Spleen (tissue), 11 donors: Measurements from ENCODE around the gene VN1R4. TPM values are rescaled to one million over a fixed set of nuclear protein-coding genes. Genes with fewer than 3 reads are reported as not detected.
"Not testable (repeated sequence)": the region's sequence is repeated elsewhere in the genome, so short reads cannot be mapped to it uniquely, and the experiment has no call there.

Experiments used
- DNase-seq: peaks from one replicate; pipeline ENCODE4 v3.0.0-alpha.2; 2020
- H3K27ac ChIP-seq, 8 donors: fragments of 200-600 bp; sonication (generic) in 7 of 8; 1 replicate in 4 of 8; 2 replicates in 4 of 8; pipeline versions ENCODE4 v1.5.0 to v1.8.0; 2016 to 2021; ENCODE audit warnings: inconsistent platforms in 4 of 8, mild to moderate bottlenecking in 4 of 8, moderate library complexity in 1 of 8
- H3K27me3 ChIP-seq, 7 donors: fragments of 200-600 bp; sonication (generic) in 6 of 7; replicated peaks in 1 of 7; 1 replicate in 4 of 7; 2 replicates in 3 of 7; pipeline versions ENCODE4 v1.5.0 to v1.8.0; 2016 to 2021; ENCODE audit warnings: inconsistent platforms in 3 of 7, mild to moderate bottlenecking in 1 of 7
- H3K36me3 ChIP-seq, 6 donors: fragments of 200-600 bp; sonication (generic) in 5 of 6; 1 replicate in 4 of 6; 2 replicates in 2 of 6; pipeline versions ENCODE4 v1.5.0 to v1.8.0; 2016 to 2021; ENCODE audit warnings: inconsistent platforms in 2 of 6
- H3K4me1 ChIP-seq, 6 donors: fragments of 200-600 bp; sonication (generic) in 5 of 6; 1 replicate in 3 of 6; 2 replicates in 3 of 6; pipeline versions ENCODE4 v1.5.0 to v1.8.0; 2016 to 2021; ENCODE audit warnings: inconsistent platforms in 3 of 6
- H3K4me3 ChIP-seq, 8 donors: fragments of 200-600 bp; sonication (generic) in 7 of 8; 1 replicate in 4 of 8; 2 replicates in 4 of 8; pipeline versions ENCODE4 v1.5.0 to v1.8.0; 2016 to 2021; ENCODE audit warnings: inconsistent platforms in 4 of 8, mild to moderate bottlenecking in 4 of 8, moderate library complexity in 2 of 8
- H3K9me3 ChIP-seq, 8 donors: fragments of 200-600 bp; sonication (generic) in 7 of 8; 1 replicate in 4 of 8; 2 replicates in 4 of 8; pipeline versions ENCODE4 v1.5.0 to v1.8.0; 2016 to 2021; ENCODE audit warnings: inconsistent platforms in 4 of 8
- CTCF ChIP-seq, 11 experiments: fragments of 200-600 bp in 7 of 11; fragments of 450-650 bp in 4 of 11; sonication (generic) in 4 of 11; IDR thresholded peaks in 8 of 11; conservative IDR thresholded peaks in 3 of 11; 1 replicate in 7 of 11; 2 replicates in 4 of 11; pipeline versions ENCODE4 v1.4.0 to v1.8.0; 2016 to 2021; ENCODE audit warnings: antibody characterized with exemption in 11 of 11, inconsistent platforms in 4 of 11, mild to moderate bottlenecking in 1 of 11
- POLR2A ChIP-seq, 3 donors: fragments of 450-650 bp; IDR thresholded peaks; one replicate each; pipeline ENCODE4 v1.5.1; 2017; ENCODE audit warnings: antibody characterized with exemption in 3 of 3, mild to moderate bottlenecking in 1 of 3
- POLR2AphosphoS5 ChIP-seq, 3 donors: sonication (generic); formaldehyde crosslinking; IDR thresholded peaks; one replicate each; pipeline ENCODE4 v1.5.1; 2017; ENCODE audit warnings: antibody characterized with exemption in 3 of 3
- WGBS, 5 donors: extraction: QIAGEN DNeasy Blood & Tissue Kit in 3 of 5; methylation state at CpG; one replicate each; pipeline versions ENCODE4 v1.1.5 to v1.1.7; 2013 to 2018; 5-methylcytosine and 5-hydroxymethylcytosine counted together
- intact Hi-C: fragments of 100-400 bp; cut with DNase I; formaldehyde crosslinking; loops from one replicate; pipeline ENCODE4 v1.15.0; 2023; ENCODE audit warnings: low total_unique reads
- polyA plus RNA-seq, 3 donors: library from polyadenylated mRNA; stranded (reverse); fragments of 200-250 nt; gene quantifications; one replicate each; pipeline ENCODE4 v1.2.1, GENCODE V29; 2013
- total RNA-seq, 7 donors: library from RNA; depleted of rRNA in 3 of 7; stranded (reverse); fragments of >200 nt in 3 of 7; fragmentation: NEBNext Ultra II Directional in 4 of 7; extraction: Animal tissue kit (Norgen Biotek cat#: 25700) in 4 of 7; gene quantifications; one replicate each; pipeline versions ENCODE4 v1.1.0 to v1.2.1, GENCODE V29; 2016 to 2021
- donor health status: healthy with polysubstance abuse.
- donor health status: DM: no; HTN: no; CAD: no; lungs with moderate emphysema.
- donor health status: DM: no; HTN: no; CAD: no.
- donor health status: Bipolar disorder and iron deficiency.
- donor health status: healthy.
- donor health status: DM: no; HTN: no; CAD: no.
- donor health status: DM: yes; HTN: yes; CAD: no.

The VN1R4 gene
- total and polyA plus RNA-seq, 10 donors: not detected

- Histone ChIP-seq H3K36me3 (no peaks in the 10 kb centered on the region), H3K27ac (no peak overlapping the region), H3K4me3 (no peak overlapping the region), H3K27me3 (peaks cover 0 to 9% (median 0%) of the 10 kb centered on the region in 7 donors), H3K9me3 (peaks cover 0 to 67% (median 12%) of the 10 kb centered on the region in 8 donors), H3K4me1 (no peaks in the 10 kb centered on the region)
- intact Hi-C loops: no loop called here
- no peak for TF ChIP-seq POLR2A (IDR thresholded peaks at IDR 0.05)
- no peak for TF ChIP-seq CTCF (IDR thresholded peaks at IDR 0.05 in 8 of 11, conservative IDR thresholded peaks at IDR 0.05 in 3 of 11)
- no peak for TF ChIP-seq POLR2AphosphoS5 (IDR thresholded peaks at IDR 0.05)
- 92 to 96% (median 96%) methylated on average over 2 of the region's 2 CpGs for WGBS, 5 donors
- DNase-seq: no peak
Observed at GRCh38 chr19:53275480-53275879, 8.0 kb upstream of the VN1R4 start.

- TF ChIP-seq POLR2AphosphoS5 (IDR thresholded peaks at IDR 0.05): no peak
- no peak for TF ChIP-seq CTCF (IDR thresholded peaks at IDR 0.05 in 8 of 11, conservative IDR thresholded peaks at IDR 0.05 in 3 of 11)
- TF ChIP-seq POLR2A (IDR thresholded peaks at IDR 0.05): no peak
- WGBS, 5 donors: 85 to 87% (median 86%) methylated on average over 9 of the region's 9 CpGs
- no peak for DNase-seq
- Histone ChIP-seq H3K4me1 (no peaks in the 10 kb centered on the region), H3K9me3 (peaks cover 0 to 63% (median 8%) of the 10 kb centered on the region in 8 donors), H3K27ac (no peak overlapping the region), H3K4me3 (no peak overlapping the region), H3K36me3 (no peaks in the 10 kb centered on the region), H3K27me3 (peaks cover 0 to 9% (median 0%) of the 10 kb centered on the region in 7 donors)
- intact Hi-C loops: no loop called here
Observed at GRCh38 chr19:53272044-53272443, 4.5 kb upstream of the VN1R4 start.

- H3K4me1 ChIP-seq, H3K36me3 ChIP-seq, intact Hi-C loops, H3K27ac ChIP-seq, H3K4me3 ChIP-seq, DNase-seq: not testable (repeated sequence)
- H3K27me3 ChIP-seq: peaks cover 0 to 21% (median 0%) of the 10 kb centered on the region in 7 donors
- H3K9me3 ChIP-seq: peaks cover 0 to 59% (median 20%) of the 10 kb centered on the region in 8 donors
- WGBS, 5 donors: 92 to 98% (median 93%) methylated on average over 15 to 27 of the region's 27 CpGs
Observed at GRCh38 chr19:53269861-53270260, 2.3 kb upstream of the VN1R4 start.

- intact Hi-C loops, H3K27ac ChIP-seq, H3K4me3 ChIP-seq, DNase-seq, H3K36me3 ChIP-seq, H3K27me3 ChIP-seq: not testable (repeated sequence)
- H3K4me1 ChIP-seq: peaks cover 0 to 17% (median 8%) of the 10 kb centered on the region in 6 donors
- WGBS, 5 donors: 68 to 74% (median 71%) methylated on average over 14 of the region's 14 CpGs
- peaks cover 0 to 100% (median 64%) of the 10 kb centered on the region in 8 donors for H3K9me3 ChIP-seq
Observed at GRCh38 chr19:53257715-53258342, 9.7 kb downstream of the VN1R4 start, which contains the start of gene VN1R2. Gene VN1R2 (plus strand): TSS chr19:53258292. CDS start chr19:53258376, 84 bp downstream.

GRCh38 chr19:53254411-53255341, 12.8 kb downstream of the VN1R4 start, which contains the start of gene ZNF677:
Gene ZNF677 (minus strand): TSS chr19:53254873. CDS start chr19:53251550, 3,323 bp downstream.
- Histone ChIP-seq H3K4me1 (peaks cover 0 to 17% (median 8%) of the 10 kb centered on the region in 6 donors), H3K27me3 (no peaks in the 10 kb centered on the region), H3K4me3 (peak within 1 kb of the TSS; percentile 60 to 81 (median 68)), H3K36me3 (peaks cover 0 to 38% (median 32%) of the 10 kb centered on the region in 6 donors), H3K27ac (peak within 1 kb of the TSS; percentile 66 to 86 (median 83)), H3K9me3 (peaks cover 0 to 100% (median 78%) of the 10 kb centered on the region in 8 donors)
- DNase-seq: peak; percentile 95
- TF ChIP-seq CTCF (IDR thresholded peaks at IDR 0.05 in 8 of 11, conservative IDR thresholded peaks at IDR 0.05 in 3 of 11): no peak
- TF ChIP-seq POLR2A (IDR thresholded peaks at IDR 0.05): peak in 1 of 3 donors; percentile 35
- peak; percentile 80 to 91 (median 88) for TF ChIP-seq POLR2AphosphoS5 (IDR thresholded peaks at IDR 0.05)
- intact Hi-C loops: no loop called here
- WGBS, 5 donors: 3 to 7% (median 4%) methylated on average over 60 to 72 of the region's 72 CpGs
